ENCODE measurements around the gene NAV3. TPM values are rescaled to one million over a fixed set of nuclear protein-coding genes. Genes with fewer than 3 reads are reported as not detected.

NAV3 gene
- polyA plus RNA-seq, 1 donor from 2014 or later, result 36.9 TPM

DNA sequence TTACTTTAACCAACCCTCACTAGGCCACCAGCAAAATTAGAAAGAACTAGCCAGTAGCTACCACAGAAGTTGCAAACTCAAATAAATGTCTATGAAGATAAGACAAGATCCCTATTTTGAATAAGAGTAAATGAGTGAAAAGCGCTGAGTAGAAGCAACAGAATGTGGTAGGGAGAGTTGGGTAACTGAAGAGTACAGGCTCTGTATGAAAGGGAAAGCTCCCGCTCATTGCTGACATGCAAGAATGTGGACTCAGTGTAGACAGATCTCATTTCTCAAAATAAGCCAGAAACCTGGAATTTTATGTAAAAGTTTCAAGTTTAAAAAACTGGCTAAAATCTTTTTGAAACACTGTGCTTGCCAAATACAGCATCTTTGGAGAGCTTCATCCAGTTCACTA lies 63.9 kb downstream of the NAV3 start:
- TF ChIP-seq MXI1 (conservative IDR thresholded peaks at IDR 0.05; ENCODE audit: poor library complexity, severe bottlenecking), result no peak
- TF ChIP-seq CTCF (IDR thresholded peaks at IDR 0.05; ENCODE audit: poor library complexity, severe bottlenecking), result no peak
- TF ChIP-seq REST (IDR thresholded peaks at IDR 0.05; ENCODE audit: borderline replicate concordance), result no peak
- TF ChIP-seq POLR2AphosphoS5 (IDR thresholded peaks at IDR 0.05), result no peak
- TF ChIP-seq TAF1 (IDR thresholded peaks at IDR 0.05; ENCODE audit: low read depth), result no peak
- no peak for TF ChIP-seq RAD21 (conservative IDR thresholded peaks at IDR 0.05)
- TF ChIP-seq SMC3 (conservative IDR thresholded peaks at IDR 0.05; ENCODE audit: poor library complexity), result no peak
- TF ChIP-seq EZH2 (IDR thresholded peaks at IDR 0.05; ENCODE audit: borderline replicate concordance, insufficient read depth, low read length, poor library complexity, severe bottlenecking), result no peak
- no peak for TF ChIP-seq EP300 (conservative IDR thresholded peaks at IDR 0.05; ENCODE audit: poor library complexity, severe bottlenecking)
- Histone ChIP-seq H3K9me2 (ENCODE audit: insufficient read depth, low read length) (no peaks in the 10 kb centered on the region), H3K9ac (ENCODE audit: low read length) (no peak overlapping the region), H2AFZ (ENCODE audit: low read depth, low read length) (no peak overlapping the region), H3K4me3 (ENCODE audit: low read length) (no peak overlapping the region), H3K9me3 (ENCODE audit: low read length) (no peaks in the 10 kb centered on the region), H4K20me1 (ENCODE audit: insufficient read depth) (no peaks in the 10 kb centered on the region), H3F3A (ENCODE audit: insufficient read depth, low read length, poor library complexity, severe bottlenecking) (no peaks in the 10 kb centered on the region), H3K27me3 (ENCODE audit: insufficient read depth, low read depth, low read length) (no peaks in the 10 kb centered on the region), H3K36me3 (ENCODE audit: insufficient read depth, low read length) (no peaks in the 10 kb centered on the region), H3K27ac (ENCODE audit: low read length) (no peak overlapping the region), H3K4me2 (ENCODE audit: low read length) (no peak overlapping the region), H3K79me2 (replicated peaks; ENCODE audit: insufficient read depth, low read length) (no peaks in the 10 kb centered on the region)

- no peak for TF ChIP-seq EZH2 (IDR thresholded peaks at IDR 0.05; ENCODE audit: borderline replicate concordance, insufficient read depth, low read length, poor library complexity, severe bottlenecking)
- TF ChIP-seq POLR2AphosphoS5 (IDR thresholded peaks at IDR 0.05), result no peak
- TF ChIP-seq SMC3 (conservative IDR thresholded peaks at IDR 0.05; ENCODE audit: poor library complexity), result no peak
- TF ChIP-seq MXI1 (conservative IDR thresholded peaks at IDR 0.05; ENCODE audit: poor library complexity, severe bottlenecking), result no peak
- TF ChIP-seq TAF1 (IDR thresholded peaks at IDR 0.05; ENCODE audit: low read depth), result no peak
- TF ChIP-seq CTCF (IDR thresholded peaks at IDR 0.05; ENCODE audit: poor library complexity, severe bottlenecking), result no peak
- no peak for TF ChIP-seq EP300 (conservative IDR thresholded peaks at IDR 0.05; ENCODE audit: poor library complexity, severe bottlenecking)
- TF ChIP-seq REST (IDR thresholded peaks at IDR 0.05; ENCODE audit: borderline replicate concordance), result no peak
- TF ChIP-seq RAD21 (conservative IDR thresholded peaks at IDR 0.05), result no peak
- no peak overlapping the region for H3K27ac ChIP-seq (ENCODE audit: low read length)
- H2AFZ ChIP-seq (ENCODE audit: low read depth, low read length), result no peak overlapping the region
- no peak overlapping the region for H3K4me2 ChIP-seq (ENCODE audit: low read length)
- no peaks in the 10 kb centered on the region for H3K9me2 ChIP-seq (ENCODE audit: insufficient read depth, low read length)
- H4K20me1 ChIP-seq (ENCODE audit: insufficient read depth), result no peaks in the 10 kb centered on the region
- H3K36me3 ChIP-seq (ENCODE audit: insufficient read depth, low read length), result no peaks in the 10 kb centered on the region
- H3K4me3 ChIP-seq (ENCODE audit: low read length), result no peak overlapping the region
- H3K27me3 ChIP-seq (ENCODE audit: insufficient read depth, low read depth, low read length), result no peaks in the 10 kb centered on the region
- H3K9ac ChIP-seq (ENCODE audit: low read length), result no peak overlapping the region
- H3K79me2 ChIP-seq (replicated peaks; ENCODE audit: insufficient read depth, low read length), result no peaks in the 10 kb centered on the region
- H3K9me3 ChIP-seq (ENCODE audit: low read length), result no peaks in the 10 kb centered on the region
- no peaks in the 10 kb centered on the region for H3F3A ChIP-seq (ENCODE audit: insufficient read depth, low read length, poor library complexity, severe bottlenecking)
These were observed 65.0 kb downstream of the NAV3 start for GRCh38 chr12:77895699-77896098.

All from neural cell (in vitro differentiated cells).